ENCODE data around the gene NISCH.

The NISCH gene

DNA sequence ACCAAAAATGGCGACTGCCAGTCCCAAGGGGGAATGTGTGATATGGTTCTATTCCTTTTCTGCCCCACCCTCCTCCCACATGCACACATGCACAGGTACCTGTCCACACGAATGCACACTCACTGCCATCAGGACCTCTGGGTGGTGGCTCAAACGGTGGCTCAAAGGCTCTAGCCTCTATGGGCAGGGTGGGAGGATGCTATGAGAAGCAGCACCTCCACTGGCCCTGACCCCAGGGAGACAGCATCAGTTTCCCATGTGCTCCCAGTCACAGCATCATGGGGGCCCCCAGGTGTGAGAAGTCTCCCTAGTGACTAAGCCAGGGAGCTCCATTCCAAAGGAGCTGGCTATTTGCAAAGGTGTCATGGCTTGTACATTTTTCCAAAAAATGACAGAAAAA, 26.4 kb upstream of the NISCH start:
- H2AFZ ChIP-seq (ENCODE audit: low read depth, low read length, severe bottlenecking), result no peak overlapping the region
- TF ChIP-seq, protein P1, sequence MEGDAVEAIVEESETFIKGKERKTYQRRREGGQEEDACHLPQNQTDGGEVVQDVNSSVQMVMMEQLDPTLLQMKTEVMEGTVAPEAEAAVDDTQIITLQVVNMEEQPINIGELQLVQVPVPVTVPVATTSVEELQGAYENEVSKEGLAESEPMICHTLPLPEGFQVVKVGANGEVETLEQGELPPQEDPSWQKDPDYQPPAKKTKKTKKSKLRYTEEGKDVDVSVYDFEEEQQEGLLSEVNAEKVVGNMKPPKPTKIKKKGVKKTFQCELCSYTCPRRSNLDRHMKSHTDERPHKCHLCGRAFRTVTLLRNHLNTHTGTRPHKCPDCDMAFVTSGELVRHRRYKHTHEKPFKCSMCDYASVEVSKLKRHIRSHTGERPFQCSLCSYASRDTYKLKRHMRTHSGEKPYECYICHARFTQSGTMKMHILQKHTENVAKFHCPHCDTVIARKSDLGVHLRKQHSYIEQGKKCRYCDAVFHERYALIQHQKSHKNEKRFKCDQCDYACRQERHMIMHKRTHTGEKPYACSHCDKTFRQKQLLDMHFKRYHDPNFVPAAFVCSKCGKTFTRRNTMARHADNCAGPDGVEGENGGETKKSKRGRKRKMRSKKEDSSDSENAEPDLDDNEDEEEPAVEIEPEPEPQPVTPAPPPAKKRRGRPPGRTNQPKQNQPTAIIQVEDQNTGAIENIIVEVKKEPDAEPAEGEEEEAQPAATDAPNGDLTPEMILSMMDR (IDR thresholded peaks at IDR 0.05; ENCODE audit: insufficient read depth, low read length, poor library complexity, severe bottlenecking), result no peak
- no peak for TF ChIP-seq EZH2phosphoT487 (conservative IDR thresholded peaks at IDR 0.05; ENCODE audit: low read length)
- H3K36me3 ChIP-seq (ENCODE audit: low read length), result no peaks in the 10 kb centered on the region
- H3K4me3 ChIP-seq (ENCODE audit: insufficient read depth, low read length, poor library complexity, severe bottlenecking), result no peak overlapping the region
- no peaks in the 10 kb centered on the region for H3K79me2 ChIP-seq (ENCODE audit: insufficient read depth, low read length)
- H3K9me3 ChIP-seq (ENCODE audit: insufficient read depth, low read length), result no peaks in the 10 kb centered on the region
- no peak overlapping the region for H3K4me2 ChIP-seq (ENCODE audit: low read depth, low read length, poor library complexity, severe bottlenecking)
- H3K9me2 ChIP-seq (replicated peaks; ENCODE audit: insufficient read depth, low read length), result no peaks in the 10 kb centered on the region
- H4K20me1 ChIP-seq (ENCODE audit: low read depth, low read length), result no peaks in the 10 kb centered on the region
- H3K9ac ChIP-seq (ENCODE audit: low read length), result no peak overlapping the region
- H3K27me3 ChIP-seq (ENCODE audit: low read length), result no peaks in the 10 kb centered on the region
- H3K27ac ChIP-seq (ENCODE audit: low read depth, low read length), result no peak overlapping the region
- H3F3A ChIP-seq (ENCODE audit: insufficient read depth), result no peaks in the 10 kb centered on the region; the same call in 1 of the 2 replicates

DNA sequence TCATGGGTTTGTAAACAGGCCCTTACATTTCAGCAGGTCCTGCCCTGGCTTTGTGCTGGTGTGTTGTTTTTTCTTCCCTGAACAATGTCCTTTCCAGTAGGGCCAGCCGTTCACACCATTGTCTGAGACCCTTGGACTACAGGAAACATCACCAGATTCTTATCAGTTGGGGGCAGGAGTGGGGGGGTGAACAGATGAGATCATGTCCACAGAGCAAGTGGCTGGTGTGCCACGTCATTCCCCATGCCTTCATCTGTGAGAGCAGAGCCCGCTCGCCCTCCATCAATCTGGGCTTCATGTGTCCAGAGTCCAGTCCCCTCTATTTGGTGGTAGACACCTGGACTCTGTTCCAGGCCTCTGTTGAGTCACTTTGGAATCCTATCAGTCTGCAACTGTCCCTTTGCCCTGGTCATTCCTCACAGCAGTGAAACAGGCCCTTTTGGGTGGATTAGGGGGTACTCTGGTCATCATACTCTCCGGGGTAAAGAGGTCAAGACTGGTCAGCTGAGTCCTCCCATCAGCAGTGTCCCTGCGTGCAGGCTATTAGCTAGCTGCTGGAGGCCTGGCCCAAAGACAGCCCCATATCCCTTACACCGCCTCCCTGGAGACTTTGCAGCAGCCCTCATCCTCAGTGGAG, 25.5 kb upstream of the NISCH start:
- no peaks in the 10 kb centered on the region for H3K9me2 ChIP-seq (replicated peaks; ENCODE audit: insufficient read depth, low read length)
- H3K79me2 ChIP-seq (ENCODE audit: insufficient read depth, low read length), result no peaks in the 10 kb centered on the region
- TF ChIP-seq EZH2phosphoT487 (conservative IDR thresholded peaks at IDR 0.05; ENCODE audit: low read length), result no peak
- TF ChIP-seq, protein P1 (IDR thresholded peaks at IDR 0.05; ENCODE audit: insufficient read depth, low read length, poor library complexity, severe bottlenecking), result no peak
- no peaks in the 10 kb centered on the region for H3K9me3 ChIP-seq (ENCODE audit: insufficient read depth, low read length)
- H3K27me3 ChIP-seq (ENCODE audit: low read length), result no peaks in the 10 kb centered on the region
- no peak overlapping the region for H3K4me2 ChIP-seq (ENCODE audit: low read depth, low read length, poor library complexity, severe bottlenecking)
- H3K27ac ChIP-seq (ENCODE audit: low read depth, low read length), result no peak overlapping the region
- H3F3A ChIP-seq (ENCODE audit: insufficient read depth), result no peaks in the 10 kb centered on the region
- H3K36me3 ChIP-seq (ENCODE audit: low read length), result no peaks in the 10 kb centered on the region
- H3K9ac ChIP-seq (ENCODE audit: low read length), result no peak overlapping the region
- no peaks in the 10 kb centered on the region for H4K20me1 ChIP-seq (ENCODE audit: low read depth, low read length)
- H2AFZ ChIP-seq (ENCODE audit: low read depth, low read length, severe bottlenecking), result no peak overlapping the region
- no peak overlapping the region for H3K4me3 ChIP-seq (ENCODE audit: insufficient read depth, low read length, poor library complexity, severe bottlenecking)

DNA sequence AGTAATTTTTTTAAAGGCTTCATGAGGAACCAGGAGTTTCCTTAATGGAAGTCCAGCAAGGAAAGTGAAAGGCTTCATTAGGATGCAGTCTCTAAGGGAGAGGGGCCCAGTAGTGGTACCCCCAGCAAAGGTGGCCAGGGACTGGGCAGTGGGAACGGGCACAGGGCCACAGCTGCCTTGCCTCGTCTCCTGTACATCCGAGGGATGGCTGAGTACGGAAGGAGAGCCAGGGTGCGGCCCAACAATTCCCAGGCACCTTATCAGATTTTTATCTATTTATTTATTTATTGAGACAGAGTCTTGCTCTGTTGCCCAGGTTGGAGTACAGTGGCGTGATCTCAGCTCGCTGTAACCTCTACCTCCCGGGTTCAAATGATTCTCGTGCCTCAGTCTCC, 25.0 kb upstream of the NISCH start:
- no peaks in the 10 kb centered on the region for H3K9me2 ChIP-seq (replicated peaks; ENCODE audit: insufficient read depth, low read length)
- no peaks in the 10 kb centered on the region for H3K36me3 ChIP-seq (ENCODE audit: low read length)
- H2AFZ ChIP-seq (ENCODE audit: low read depth, low read length, severe bottlenecking), result no peak overlapping the region
- no peak overlapping the region for H3K27ac ChIP-seq (ENCODE audit: low read depth, low read length)
- no peak overlapping the region for H3K4me3 ChIP-seq (ENCODE audit: insufficient read depth, low read length, poor library complexity, severe bottlenecking)
- H3K9me3 ChIP-seq (ENCODE audit: insufficient read depth, low read length), result no peaks in the 10 kb centered on the region
- H3K4me2 ChIP-seq (ENCODE audit: low read depth, low read length, poor library complexity, severe bottlenecking), result no peak overlapping the region
- no peak overlapping the region for H3K9ac ChIP-seq (ENCODE audit: low read length)
- H3K27me3 ChIP-seq (ENCODE audit: low read length), result no peaks in the 10 kb centered on the region
- TF ChIP-seq, protein P1 (IDR thresholded peaks at IDR 0.05; ENCODE audit: insufficient read depth, low read length, poor library complexity, severe bottlenecking), result no peak
- no peaks in the 10 kb centered on the region for H4K20me1 ChIP-seq (ENCODE audit: low read depth, low read length)
- no peaks in the 10 kb centered on the region for H3K79me2 ChIP-seq (ENCODE audit: insufficient read depth, low read length)
- H3F3A ChIP-seq (ENCODE audit: insufficient read depth), result no peaks in the 10 kb centered on the region

Data from SU-DHL-6 (cell line).